ENCODE results near the gene ECT2L.

Gene ECT2L

DNA sequence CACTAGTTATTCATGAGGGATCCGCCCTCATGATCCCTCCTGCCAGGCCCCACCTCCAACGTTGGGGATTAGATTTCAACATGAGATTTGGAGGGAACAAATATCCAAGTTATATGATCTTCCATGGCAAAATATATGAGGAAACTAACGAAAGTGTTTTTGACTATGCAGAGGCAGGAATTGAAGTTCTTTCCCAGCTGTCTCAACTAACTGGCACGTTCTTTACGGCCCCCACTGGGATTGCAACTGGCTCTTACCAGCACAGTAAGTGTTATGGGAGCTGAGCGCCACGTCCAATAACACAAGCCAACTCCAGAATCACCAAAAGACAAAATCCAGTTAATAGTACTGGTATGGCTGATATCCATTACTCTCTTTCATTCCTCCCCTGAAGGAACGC lies 66.6 kb downstream of the ECT2L start:
- Histone ChIP-seq H3K36me3 (ENCODE audit: low read length) (no peaks in the 10 kb centered on the region), H3F3A (ENCODE audit: insufficient read depth) (no peaks in the 10 kb centered on the region), H3K27me3 (ENCODE audit: low read length) (no peaks in the 10 kb centered on the region), H3K9me3 (ENCODE audit: insufficient read depth, low read length) (no peaks in the 10 kb centered on the region), H3K4me2 (ENCODE audit: low read depth, low read length, poor library complexity, severe bottlenecking) (no peak overlapping the region), H2AFZ (ENCODE audit: low read depth, low read length, severe bottlenecking) (no peak overlapping the region), H4K20me1 (ENCODE audit: low read depth, low read length) (no peaks in the 10 kb centered on the region), H3K9me2 (replicated peaks; ENCODE audit: insufficient read depth, low read length) (no peaks in the 10 kb centered on the region), H3K4me3 (ENCODE audit: insufficient read depth, low read length, poor library complexity, severe bottlenecking) (no peak overlapping the region), H3K27ac (ENCODE audit: low read depth, low read length) (no peak overlapping the region), H3K79me2 (ENCODE audit: insufficient read depth, low read length) (no peaks in the 10 kb centered on the region), H3K9ac (ENCODE audit: low read length) (no peak overlapping the region)
- TF ChIP-seq, protein P1, sequence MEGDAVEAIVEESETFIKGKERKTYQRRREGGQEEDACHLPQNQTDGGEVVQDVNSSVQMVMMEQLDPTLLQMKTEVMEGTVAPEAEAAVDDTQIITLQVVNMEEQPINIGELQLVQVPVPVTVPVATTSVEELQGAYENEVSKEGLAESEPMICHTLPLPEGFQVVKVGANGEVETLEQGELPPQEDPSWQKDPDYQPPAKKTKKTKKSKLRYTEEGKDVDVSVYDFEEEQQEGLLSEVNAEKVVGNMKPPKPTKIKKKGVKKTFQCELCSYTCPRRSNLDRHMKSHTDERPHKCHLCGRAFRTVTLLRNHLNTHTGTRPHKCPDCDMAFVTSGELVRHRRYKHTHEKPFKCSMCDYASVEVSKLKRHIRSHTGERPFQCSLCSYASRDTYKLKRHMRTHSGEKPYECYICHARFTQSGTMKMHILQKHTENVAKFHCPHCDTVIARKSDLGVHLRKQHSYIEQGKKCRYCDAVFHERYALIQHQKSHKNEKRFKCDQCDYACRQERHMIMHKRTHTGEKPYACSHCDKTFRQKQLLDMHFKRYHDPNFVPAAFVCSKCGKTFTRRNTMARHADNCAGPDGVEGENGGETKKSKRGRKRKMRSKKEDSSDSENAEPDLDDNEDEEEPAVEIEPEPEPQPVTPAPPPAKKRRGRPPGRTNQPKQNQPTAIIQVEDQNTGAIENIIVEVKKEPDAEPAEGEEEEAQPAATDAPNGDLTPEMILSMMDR (IDR thresholded peaks at IDR 0.05; ENCODE audit: insufficient read depth, low read length, poor library complexity, severe bottlenecking): no peak
- TF ChIP-seq EZH2phosphoT487 (conservative IDR thresholded peaks at IDR 0.05; ENCODE audit: low read length): no peak

DNA sequence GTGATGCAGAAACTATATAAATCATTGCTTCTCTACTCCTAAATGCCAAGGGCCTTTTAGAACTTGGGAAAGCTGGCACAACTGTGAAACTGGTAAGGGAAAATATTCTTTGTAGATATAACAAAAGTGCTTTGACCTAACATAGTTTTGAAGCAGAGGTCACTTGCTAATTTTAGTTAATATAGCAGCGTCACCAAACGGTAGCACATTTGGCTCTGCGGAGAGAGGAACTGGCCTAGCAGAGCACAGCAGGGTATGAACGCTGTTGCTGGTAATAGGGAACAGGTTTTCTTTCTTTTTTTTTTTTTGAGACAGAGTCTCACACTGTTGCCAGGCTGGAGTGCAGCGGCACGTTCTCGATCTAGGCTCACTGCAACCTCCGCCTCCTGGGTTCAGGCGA lies 67.4 kb downstream of the ECT2L start:
- Histone ChIP-seq H3K4me2 (ENCODE audit: low read depth, low read length, poor library complexity, severe bottlenecking) (no peak overlapping the region), H4K20me1 (ENCODE audit: low read depth, low read length) (no peaks in the 10 kb centered on the region), H3K36me3 (ENCODE audit: low read length) (no peaks in the 10 kb centered on the region), H3F3A (ENCODE audit: insufficient read depth) (no peaks in the 10 kb centered on the region), H3K4me3 (ENCODE audit: insufficient read depth, low read length, poor library complexity, severe bottlenecking) (no peak overlapping the region), H3K9ac (ENCODE audit: low read length) (no peak overlapping the region), H3K9me3 (ENCODE audit: insufficient read depth, low read length) (no peaks in the 10 kb centered on the region), H2AFZ (ENCODE audit: low read depth, low read length, severe bottlenecking) (no peak overlapping the region), H3K27ac (ENCODE audit: low read depth, low read length) (no peak overlapping the region), H3K27me3 (ENCODE audit: low read length) (no peaks in the 10 kb centered on the region), H3K79me2 (ENCODE audit: insufficient read depth, low read length) (no peaks in the 10 kb centered on the region), H3K9me2 (replicated peaks; ENCODE audit: insufficient read depth, low read length) (no peaks in the 10 kb centered on the region)
- no peak for TF ChIP-seq EZH2phosphoT487 (conservative IDR thresholded peaks at IDR 0.05; ENCODE audit: low read length)
- TF ChIP-seq, protein P1 (IDR thresholded peaks at IDR 0.05; ENCODE audit: insufficient read depth, low read length, poor library complexity, severe bottlenecking): no peak

DNA sequence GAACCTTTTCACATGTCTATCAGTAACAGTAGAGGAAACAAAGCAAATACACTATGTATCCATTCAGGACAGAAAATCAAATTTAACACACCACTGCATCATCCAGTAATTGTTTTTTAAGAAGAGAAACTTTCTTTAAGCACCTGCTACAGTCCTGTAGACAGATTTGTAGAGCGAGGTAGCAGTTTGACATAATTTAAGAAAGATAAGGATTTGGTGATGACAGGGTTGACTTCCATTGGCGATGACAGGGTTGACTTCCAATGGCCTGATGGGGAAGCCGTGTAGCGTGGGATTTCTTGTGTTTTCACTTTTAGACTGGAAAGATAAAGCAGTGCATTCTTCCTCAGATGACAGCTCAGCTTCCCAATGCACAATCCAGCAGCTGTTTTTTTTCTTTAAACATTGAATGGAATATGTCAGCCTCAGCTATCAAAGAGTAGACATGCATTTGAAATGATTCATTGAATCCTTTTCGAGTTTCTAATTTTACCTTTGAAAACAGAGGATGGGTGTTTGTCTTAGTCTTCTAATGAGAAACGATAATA lies 68.5 kb downstream of the ECT2L start:
- H3K4me2 ChIP-seq (ENCODE audit: low read depth, low read length, poor library complexity, severe bottlenecking): no peak overlapping the region
- H3K79me2 ChIP-seq (ENCODE audit: insufficient read depth, low read length): no peaks in the 10 kb centered on the region
- H3K27me3 ChIP-seq (ENCODE audit: low read length): no peaks in the 10 kb centered on the region
- H3K9ac ChIP-seq (ENCODE audit: low read length): no peak overlapping the region
- H3K9me3 ChIP-seq (ENCODE audit: insufficient read depth, low read length): no peaks in the 10 kb centered on the region
- no peak overlapping the region for H3K27ac ChIP-seq (ENCODE audit: low read depth, low read length)
- H2AFZ ChIP-seq (ENCODE audit: low read depth, low read length, severe bottlenecking): no peak overlapping the region
- H3K36me3 ChIP-seq (ENCODE audit: low read length): no peaks in the 10 kb centered on the region
- TF ChIP-seq, protein P1 (IDR thresholded peaks at IDR 0.05; ENCODE audit: insufficient read depth, low read length, poor library complexity, severe bottlenecking): no peak
- no peak for TF ChIP-seq EZH2phosphoT487 (conservative IDR thresholded peaks at IDR 0.05; ENCODE audit: low read length)
- H4K20me1 ChIP-seq (ENCODE audit: low read depth, low read length): no peaks in the 10 kb centered on the region
- no peaks in the 10 kb centered on the region for H3F3A ChIP-seq (ENCODE audit: insufficient read depth)
- H3K4me3 ChIP-seq (ENCODE audit: insufficient read depth, low read length, poor library complexity, severe bottlenecking): no peak overlapping the region
- no peaks in the 10 kb centered on the region for H3K9me2 ChIP-seq (replicated peaks; ENCODE audit: insufficient read depth, low read length)
